ENCODE results near the gene LMAN1L. TPM values are rescaled to one million over a fixed set of nuclear protein-coding genes. Genes with fewer than 3 reads are reported as not detected.

LMAN1L gene
- total RNA-seq, 3 donors from 2014 or later, result 0.15 TPM; not detected in 2

GRCh38 chr15:74843445-74843828, 30.8 kb downstream of the LMAN1L start:
- Histone ChIP-seq H3K4me1 (peaks cover 0 to 12% of the 10 kb centered on the region in 2 donors), H3K9me3 (no peaks in the 10 kb centered on the region), H3K27me3 (no peaks in the 10 kb centered on the region), H3K4me3 (peak overlapping the region; percentile 87 to 94 (median 89)), H3K36me3 (no peaks in the 10 kb centered on the region), H3K27ac (peak overlapping the region; percentile 86 to 93)
- intact Hi-C loops (cut with DNase I; ENCODE audit: low total_unique reads), result no loop called here
- DNase-seq (ENCODE audit: low spot score in 2 of 2), result no peak
- TF ChIP-seq POLR2A (IDR thresholded peaks at IDR 0.05) (no peak), POLR2AphosphoS5 (IDR thresholded peaks at IDR 0.05) (peak in 1 of 3 donors; percentile 3)
- TF ChIP-seq, protein P1, sequence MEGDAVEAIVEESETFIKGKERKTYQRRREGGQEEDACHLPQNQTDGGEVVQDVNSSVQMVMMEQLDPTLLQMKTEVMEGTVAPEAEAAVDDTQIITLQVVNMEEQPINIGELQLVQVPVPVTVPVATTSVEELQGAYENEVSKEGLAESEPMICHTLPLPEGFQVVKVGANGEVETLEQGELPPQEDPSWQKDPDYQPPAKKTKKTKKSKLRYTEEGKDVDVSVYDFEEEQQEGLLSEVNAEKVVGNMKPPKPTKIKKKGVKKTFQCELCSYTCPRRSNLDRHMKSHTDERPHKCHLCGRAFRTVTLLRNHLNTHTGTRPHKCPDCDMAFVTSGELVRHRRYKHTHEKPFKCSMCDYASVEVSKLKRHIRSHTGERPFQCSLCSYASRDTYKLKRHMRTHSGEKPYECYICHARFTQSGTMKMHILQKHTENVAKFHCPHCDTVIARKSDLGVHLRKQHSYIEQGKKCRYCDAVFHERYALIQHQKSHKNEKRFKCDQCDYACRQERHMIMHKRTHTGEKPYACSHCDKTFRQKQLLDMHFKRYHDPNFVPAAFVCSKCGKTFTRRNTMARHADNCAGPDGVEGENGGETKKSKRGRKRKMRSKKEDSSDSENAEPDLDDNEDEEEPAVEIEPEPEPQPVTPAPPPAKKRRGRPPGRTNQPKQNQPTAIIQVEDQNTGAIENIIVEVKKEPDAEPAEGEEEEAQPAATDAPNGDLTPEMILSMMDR (IDR thresholded peaks at IDR 0.05), result peak in 1 of 3 donors; percentile 12

DNA sequence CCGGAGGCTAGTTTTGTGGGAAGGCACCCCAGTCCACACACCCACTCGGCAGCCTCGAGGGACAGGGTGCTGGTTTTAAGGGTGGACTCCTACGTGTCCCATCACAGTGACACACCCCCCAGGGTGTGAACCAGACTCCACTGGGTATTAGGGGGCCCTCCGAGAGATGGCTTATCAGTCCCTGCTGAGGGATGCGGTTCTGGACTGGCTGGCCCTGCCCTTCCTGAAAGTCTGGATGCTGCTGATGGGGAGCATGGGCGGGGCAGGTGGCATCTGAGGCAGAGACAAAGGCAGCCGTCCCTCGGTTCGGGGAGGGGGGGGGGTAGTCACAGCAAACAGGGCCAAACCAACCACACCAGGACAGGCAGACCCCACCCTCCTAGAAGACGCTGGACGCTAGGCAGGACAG, 31.3 kb downstream of the LMAN1L start:
- no peak for TF ChIP-seq POLR2A (IDR thresholded peaks at IDR 0.05)
- no peaks in the 10 kb centered on the region for H3K9me3 ChIP-seq
- H3K27me3 ChIP-seq, result no peaks in the 10 kb centered on the region
- DNase-seq (ENCODE audit: low spot score in 2 of 2), result no peak
- H3K36me3 ChIP-seq, result no peaks in the 10 kb centered on the region
- intact Hi-C loops (cut with DNase I; ENCODE audit: low total_unique reads), result no loop called here
- peaks cover 0 to 12% of the 10 kb centered on the region in 2 donors for H3K4me1 ChIP-seq
- peak overlapping the region; percentile 86 to 93 for H3K27ac ChIP-seq
- peak overlapping the region; percentile 87 to 94 (median 89) for H3K4me3 ChIP-seq

DNA sequence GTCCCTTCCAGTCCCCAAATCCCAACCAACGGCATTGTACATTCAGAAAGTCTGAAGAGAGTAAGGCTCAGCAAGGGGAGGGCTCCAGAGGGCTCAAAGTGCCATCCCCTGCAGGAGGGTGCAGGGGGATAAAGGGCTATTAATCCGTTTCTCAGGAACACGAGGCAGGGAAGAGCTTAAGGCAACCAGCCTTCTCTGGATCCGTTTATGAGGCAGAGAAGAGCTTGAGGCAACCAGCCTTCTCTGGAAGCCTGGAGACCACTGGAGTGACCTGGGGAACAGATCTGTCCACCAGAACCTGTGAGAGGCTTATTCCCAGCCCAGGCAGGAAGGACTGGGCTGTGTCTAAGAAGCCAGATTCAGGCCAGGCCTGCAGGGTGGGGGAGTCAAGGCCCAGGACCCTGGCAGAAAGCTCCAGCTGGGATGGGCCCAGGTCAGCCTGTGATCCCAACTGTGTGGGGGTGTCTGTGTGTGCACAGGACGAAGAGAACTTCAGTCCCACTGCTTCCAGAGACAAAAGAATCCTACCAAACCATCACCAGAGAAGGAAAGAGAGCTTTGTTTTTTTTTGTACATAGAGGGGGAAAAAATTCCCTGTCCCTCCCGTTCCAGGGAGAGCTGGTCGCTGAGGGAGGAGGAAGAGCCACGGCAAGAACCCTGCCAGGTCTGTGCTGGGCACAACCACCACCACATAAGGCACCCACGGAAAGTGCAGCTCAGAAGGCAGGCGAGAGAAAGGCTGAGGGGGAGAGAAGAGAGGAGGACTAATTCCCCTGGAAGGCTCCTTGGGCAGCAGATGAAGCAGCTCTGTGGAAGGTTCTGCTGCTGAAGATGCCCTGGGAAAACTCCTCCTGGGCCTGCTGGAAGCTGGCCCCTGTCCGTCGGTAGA, 31.9 kb downstream of the LMAN1L start:
- TF ChIP-seq, protein P1 (IDR thresholded peaks at IDR 0.05), result no peak
- TF ChIP-seq POLR2AphosphoS5 (IDR thresholded peaks at IDR 0.05) (no peak), POLR2A (IDR thresholded peaks at IDR 0.05) (no peak)
- Histone ChIP-seq H3K27ac (peak overlapping the region; percentile 86 to 93), H3K36me3 (no peaks in the 10 kb centered on the region), H3K4me1 (peaks cover 0 to 12% of the 10 kb centered on the region in 2 donors), H3K4me3 (no peak overlapping the region), H3K9me3 (no peaks in the 10 kb centered on the region), H3K27me3 (no peaks in the 10 kb centered on the region)
- no peak for DNase-seq (ENCODE audit: low spot score in 2 of 2)
- intact Hi-C loops (cut with DNase I; ENCODE audit: low total_unique reads), result no loop called here

DNA sequence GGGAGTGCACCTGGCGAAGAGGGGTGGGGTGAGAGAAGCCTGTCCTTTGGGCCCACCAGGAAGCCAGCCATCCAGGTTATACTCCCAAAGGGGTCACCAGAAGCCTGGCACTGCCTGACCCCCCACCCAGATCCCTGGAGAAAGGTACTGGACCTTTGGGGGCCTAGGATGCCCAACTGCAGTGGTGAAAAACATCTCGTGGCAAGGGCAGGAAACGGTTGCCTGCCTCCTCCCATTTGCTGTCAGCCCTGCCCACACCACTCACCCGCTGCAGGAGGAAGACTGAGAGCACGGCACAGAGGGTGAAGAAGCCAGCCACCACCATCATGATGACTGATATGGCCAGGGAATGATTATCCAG, 32.6 kb downstream of the LMAN1L start:
- no peak for DNase-seq (ENCODE audit: low spot score in 2 of 2)
- Histone ChIP-seq H3K27me3 (no peaks in the 10 kb centered on the region), H3K36me3 (no peaks in the 10 kb centered on the region), H3K27ac (no peak overlapping the region), H3K9me3 (no peaks in the 10 kb centered on the region), H3K4me3 (no peak overlapping the region), H3K4me1 (peaks cover 0 to 12% of the 10 kb centered on the region in 2 donors)
- intact Hi-C loops (cut with DNase I; ENCODE audit: low total_unique reads), result no loop called here
- TF ChIP-seq POLR2A (IDR thresholded peaks at IDR 0.05) (no peak), POLR2AphosphoS5 (IDR thresholded peaks at IDR 0.05) (no peak)
- TF ChIP-seq, protein P1 (IDR thresholded peaks at IDR 0.05), result no peak

- no peak for DNase-seq (ENCODE audit: low spot score in 2 of 2)
- Histone ChIP-seq H3K36me3 (peaks cover 3% of the 10 kb centered on the region), H3K27ac (no peak overlapping the region), H3K4me3 (no peak overlapping the region), H3K27me3 (no peaks in the 10 kb centered on the region), H3K4me1 (peaks cover 0 to 12% of the 10 kb centered on the region in 2 donors), H3K9me3 (no peaks in the 10 kb centered on the region)
- TF ChIP-seq POLR2AphosphoS5 (IDR thresholded peaks at IDR 0.05), result no peak
- TF ChIP-seq, protein P1 (IDR thresholded peaks at IDR 0.05), result no peak
- TF ChIP-seq POLR2A (IDR thresholded peaks at IDR 0.05), result no peak
- intact Hi-C loops (cut with DNase I; ENCODE audit: low total_unique reads), result no loop called here
Measured at GRCh38 chr15:74845581-74845980, 32.9 kb downstream of the LMAN1L start.

Data from breast epithelium (tissue), 4 donors.